SK-N-MC (cell line): ENCODE data around the gene ADAP1.

Experiments used
- DNase-seq: peaks from one replicate; pipeline ENCODE4 v3.0.0-alpha.2; 2011; ENCODE audit warnings: low read depth, low spot score
- H3K27ac ChIP-seq: fragments of 200-600 bp; sonication (generic); 2 replicates; pipeline ENCODE4 v1.5.1; 2016; ENCODE audit warnings: mixed run types
- H3K36me3 ChIP-seq: fragments of 200-600 bp; sonication (generic); 2 replicates; pipeline ENCODE4 v1.6.1; 2017; ENCODE audit warnings: antibody characterized with exemption, low read length, mixed read lengths; ENCODE audit not compliant: insufficient read depth
- H3K4me3 ChIP-seq: fragments of 200-600 bp; sonication (generic); 2 replicates; pipeline ENCODE4 v1.5.1; 2016
- H3K9ac ChIP-seq: fragments of 200-600 bp; sonication (generic); 2 replicates; pipeline ENCODE4 v1.8.0; 2017; ENCODE audit warnings: mixed run types, mixed read lengths; ENCODE audit not compliant: insufficient read length
- H3K9me3 ChIP-seq: fragments of 200-600 bp; sonication (generic); 2 replicates; pipeline ENCODE4 v1.6.1; 2017; ENCODE audit warnings: low read depth, mild to moderate bottlenecking, antibody characterized with exemption, low read length, moderate library complexity, mixed read lengths
- EZH2 ChIP-seq: fragments of 200-600 bp; sonication (generic); IDR thresholded peaks from one replicate; pipeline ENCODE4 v1.6.1; 2017; ENCODE audit warnings: antibody characterized with exemption
- FOXP2 ChIP-seq: optimal IDR thresholded peaks from 2 replicates; pipeline ENCODE3; 2011; ENCODE audit warnings: mild to moderate bottlenecking, moderate library complexity; ENCODE audit not compliant: insufficient read depth; ENCODE audit errors: extremely low read length, control extremely low read depth
- POLR2AphosphoS5 ChIP-seq: IDR thresholded peaks from 2 replicates; pipeline ENCODE4 v1.6.1; 2012; ENCODE audit warnings: mild to moderate bottlenecking, low read depth, low read length, borderline replicate concordance

Gene ADAP1

DNA sequence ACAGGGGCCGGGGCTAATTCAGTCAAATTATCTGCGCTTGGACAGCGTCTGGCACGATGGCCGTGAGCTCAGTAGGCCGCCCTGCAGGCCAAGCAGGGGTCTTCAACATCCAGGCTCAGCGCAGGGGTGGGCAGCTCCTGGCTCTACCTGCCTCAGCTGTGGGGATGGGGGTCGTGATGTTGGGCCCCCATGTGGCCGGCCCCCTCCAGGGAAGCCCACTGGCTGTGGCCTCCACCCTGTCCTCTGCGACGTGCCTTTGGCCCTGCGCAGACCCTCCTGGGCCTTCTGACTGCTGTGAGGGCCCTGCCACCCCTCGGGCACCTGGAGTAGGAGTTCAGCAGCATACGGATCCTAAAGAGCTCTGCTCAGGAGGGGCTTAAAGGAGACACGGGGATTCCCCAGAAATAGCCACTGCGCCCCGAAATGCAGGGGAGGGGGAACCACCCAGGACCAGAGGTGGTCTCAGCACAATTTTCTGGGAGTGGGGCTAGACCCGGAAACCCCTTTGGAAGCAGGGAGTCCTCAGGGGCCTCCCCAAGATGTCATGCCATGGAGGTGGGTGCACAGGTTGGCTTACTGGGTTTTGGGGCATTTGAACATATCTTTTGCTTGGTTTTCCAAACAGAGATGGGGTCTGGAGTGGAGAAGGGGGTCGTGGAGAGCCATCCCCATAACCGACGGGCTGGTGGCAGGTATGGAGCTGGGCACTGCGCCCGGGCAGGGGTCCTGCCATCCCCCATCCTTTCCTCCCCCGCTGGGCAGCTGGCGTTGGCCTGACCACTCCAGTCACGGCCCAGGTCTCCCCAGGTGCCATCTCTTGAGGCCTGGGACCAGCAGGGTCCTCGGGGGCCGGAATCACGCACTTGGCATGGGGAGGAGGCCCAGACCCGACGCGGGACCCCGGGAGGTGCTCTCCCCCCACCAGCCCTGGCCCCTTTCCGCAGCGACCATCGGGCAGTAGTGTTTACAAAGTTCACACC is 4.0 kb upstream of the ADAP1 start:
- no peaks in the 10 kb centered on the region for H3K9me3 ChIP-seq
- H3K4me3 ChIP-seq: peak overlapping the region; percentile 42; the same call in 1 of the 2 replicates
- no peaks in the 10 kb centered on the region for H3K36me3 ChIP-seq
- H3K27ac ChIP-seq: no peak overlapping the region
- DNase-seq: no peak
- TF ChIP-seq EZH2: no peak
- TF ChIP-seq POLR2AphosphoS5: no peak
- TF ChIP-seq FOXP2: no peak
- no peak overlapping the region for H3K9ac ChIP-seq

DNA sequence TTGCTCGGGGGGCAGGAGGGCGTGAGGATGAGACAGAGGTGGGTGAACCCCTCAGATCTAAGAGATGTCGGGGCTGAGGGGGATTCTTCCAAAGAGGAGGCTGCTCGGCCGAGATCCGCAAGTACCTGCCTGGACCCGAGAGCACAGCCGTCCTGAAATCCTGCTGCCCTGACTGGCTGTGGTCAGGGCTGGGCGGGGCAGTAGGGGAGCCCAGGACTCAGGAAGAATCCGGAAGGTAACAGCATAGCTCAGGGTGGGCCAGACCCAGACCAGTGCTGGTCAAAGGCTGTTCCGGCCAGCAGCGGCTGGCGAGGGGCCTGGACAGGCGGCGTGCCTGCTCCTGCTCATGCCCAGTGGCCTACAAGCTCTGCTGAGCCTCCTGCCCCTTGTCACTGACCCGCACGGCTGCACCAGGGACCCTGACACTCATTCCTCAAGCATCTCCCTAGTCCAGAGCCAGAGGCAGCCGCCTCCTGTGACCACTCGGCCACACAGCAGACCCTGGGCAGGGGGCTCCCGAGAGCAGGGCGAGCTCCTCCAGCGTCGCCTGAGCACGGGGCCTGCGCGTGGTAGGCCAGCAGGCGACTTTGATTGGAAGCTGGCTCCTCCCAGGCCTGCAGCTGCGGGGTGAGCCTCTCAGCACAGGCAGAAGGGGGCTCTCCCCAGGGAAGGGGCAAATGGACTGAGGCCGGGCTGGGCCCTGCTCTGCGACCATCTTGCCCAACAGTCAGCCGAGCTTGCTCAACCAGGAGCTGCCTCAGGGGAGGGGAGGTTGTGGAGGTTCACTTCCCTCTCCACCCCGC is 3.1 kb upstream of the ADAP1 start:
- no peak for DNase-seq
- Histone ChIP-seq H3K4me3 (no peak overlapping the region), H3K9me3 (no peaks in the 10 kb centered on the region), H3K27ac (no peak overlapping the region), H3K36me3 (no peaks in the 10 kb centered on the region), H3K9ac (no peak overlapping the region)
- no peak for TF ChIP-seq EZH2
- no peak for TF ChIP-seq POLR2AphosphoS5
- no peak for TF ChIP-seq FOXP2

DNA sequence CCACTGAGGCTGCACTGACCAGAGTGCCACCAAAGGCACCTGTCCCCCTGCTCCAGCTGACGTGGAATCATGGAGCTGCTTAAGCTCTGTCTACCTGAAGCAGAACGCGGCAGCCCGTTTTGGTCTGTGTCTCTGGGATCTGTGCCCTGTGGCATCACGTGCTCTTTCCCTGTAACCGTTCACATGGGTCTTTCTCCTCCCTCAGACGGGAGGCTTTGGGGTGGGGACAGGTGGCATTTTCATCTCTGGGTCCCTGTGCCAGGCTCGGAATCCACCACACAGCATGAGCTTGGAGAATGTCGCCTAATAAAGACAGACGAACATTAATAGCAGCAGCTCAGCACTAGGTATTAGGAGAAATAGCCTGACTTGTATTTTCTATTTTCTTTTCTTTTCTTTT is 1.6 kb upstream of the ADAP1 start:
- Histone ChIP-seq H3K4me3 (no peak overlapping the region), H3K9me3 (no peaks in the 10 kb centered on the region), H3K9ac (no peak overlapping the region), H3K27ac (no peak overlapping the region), H3K36me3 (no peaks in the 10 kb centered on the region)
- no peak for TF ChIP-seq EZH2
- no peak for TF ChIP-seq FOXP2
- TF ChIP-seq POLR2AphosphoS5: no peak
- DNase-seq: no peak

DNA sequence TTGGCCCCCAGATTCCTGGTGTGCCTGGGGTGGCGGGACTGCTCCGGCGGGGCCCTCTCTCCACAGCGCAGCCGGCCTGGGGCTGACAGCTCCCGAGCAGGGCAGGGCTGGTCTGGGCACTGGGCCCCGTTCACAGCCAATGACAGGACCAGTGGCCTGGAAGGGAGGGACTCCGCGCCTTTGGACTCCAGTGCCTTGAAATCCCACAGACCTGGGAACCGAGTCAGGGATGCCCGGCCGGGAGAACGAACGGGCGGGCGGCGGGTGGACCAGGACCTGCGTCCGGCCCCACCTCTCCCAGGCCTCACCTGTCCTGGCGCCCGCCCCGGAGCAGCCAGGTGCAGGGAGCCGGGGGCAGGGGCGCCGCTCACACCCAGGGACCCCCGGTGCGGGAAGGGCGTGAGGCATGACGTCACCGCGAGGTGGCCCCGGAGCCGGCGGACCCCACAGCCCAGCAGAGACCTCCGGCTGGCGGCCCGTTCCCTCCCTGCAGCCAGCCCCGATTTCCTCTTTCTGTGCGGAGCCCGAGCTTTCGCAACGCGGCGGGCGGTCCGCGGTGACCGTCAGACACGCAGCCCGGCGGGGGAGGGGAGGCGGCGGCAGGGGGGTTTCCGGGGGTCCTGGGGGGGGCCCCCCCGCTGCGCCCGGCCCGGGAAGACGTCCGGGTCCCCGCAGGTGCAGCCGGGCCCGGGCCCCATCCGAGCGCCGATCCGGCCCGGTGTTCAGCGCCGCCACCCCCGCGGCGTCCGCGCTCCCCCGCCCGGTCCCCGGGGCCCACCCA is 743 bp downstream of the ADAP1 start:
- TF ChIP-seq POLR2AphosphoS5 (no peak), FOXP2 (no peak), EZH2 (no peak)
- Histone ChIP-seq H3K9me3 (no peaks in the 10 kb centered on the region), H3K9ac (no peak overlapping the region), H3K36me3 (no peaks in the 10 kb centered on the region), H3K27ac (no peak overlapping the region), H3K4me3 (peak overlapping the region; percentile 62)
- no peak for DNase-seq

DNA sequence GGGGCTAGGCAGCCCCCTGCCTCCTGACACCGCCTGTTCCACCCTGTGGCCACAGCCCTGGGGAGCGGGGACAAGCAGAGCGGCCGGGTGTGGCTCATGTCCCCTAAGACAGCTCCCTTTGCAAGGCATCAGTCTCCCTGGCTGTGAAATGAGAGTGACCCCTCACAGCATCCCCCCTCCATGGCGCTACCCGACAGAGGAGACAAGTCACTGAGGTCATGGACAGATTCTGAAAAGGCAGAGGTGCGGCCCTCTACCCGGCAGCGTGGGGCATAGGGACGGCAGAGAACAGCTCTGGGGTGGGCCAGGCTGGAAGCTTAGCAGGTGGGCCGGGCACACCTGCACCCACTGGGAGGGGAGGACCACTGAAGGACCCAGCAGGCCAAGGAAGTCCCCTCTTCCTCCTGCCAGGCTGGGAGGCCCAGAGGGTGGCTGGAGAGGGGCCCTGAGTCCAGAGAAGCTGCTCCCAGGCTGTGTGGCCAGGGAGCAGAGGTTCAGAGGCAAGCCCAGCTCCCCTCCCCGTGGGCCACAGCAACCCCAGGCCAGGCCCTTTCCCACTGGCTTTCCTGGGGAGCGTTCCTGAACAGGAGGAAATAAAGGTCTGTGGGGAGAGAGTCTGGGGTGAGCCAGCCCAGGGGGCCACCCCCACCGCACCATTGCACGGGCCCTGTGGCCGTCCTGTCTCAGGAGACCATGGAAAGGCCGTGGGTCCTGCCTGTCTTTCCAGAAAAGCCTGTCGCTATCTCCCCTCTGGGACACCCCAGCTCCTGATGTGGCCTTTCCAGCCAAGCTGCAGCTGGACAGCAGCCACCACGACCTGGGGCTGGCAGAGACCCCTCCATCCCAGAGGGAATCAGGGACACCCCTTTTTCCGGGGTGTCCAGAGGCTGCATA is 1.7 kb downstream of the ADAP1 start:
- no peak overlapping the region for H3K27ac ChIP-seq
- TF ChIP-seq FOXP2 (no peak), EZH2 (no peak), POLR2AphosphoS5 (no peak)

DNA sequence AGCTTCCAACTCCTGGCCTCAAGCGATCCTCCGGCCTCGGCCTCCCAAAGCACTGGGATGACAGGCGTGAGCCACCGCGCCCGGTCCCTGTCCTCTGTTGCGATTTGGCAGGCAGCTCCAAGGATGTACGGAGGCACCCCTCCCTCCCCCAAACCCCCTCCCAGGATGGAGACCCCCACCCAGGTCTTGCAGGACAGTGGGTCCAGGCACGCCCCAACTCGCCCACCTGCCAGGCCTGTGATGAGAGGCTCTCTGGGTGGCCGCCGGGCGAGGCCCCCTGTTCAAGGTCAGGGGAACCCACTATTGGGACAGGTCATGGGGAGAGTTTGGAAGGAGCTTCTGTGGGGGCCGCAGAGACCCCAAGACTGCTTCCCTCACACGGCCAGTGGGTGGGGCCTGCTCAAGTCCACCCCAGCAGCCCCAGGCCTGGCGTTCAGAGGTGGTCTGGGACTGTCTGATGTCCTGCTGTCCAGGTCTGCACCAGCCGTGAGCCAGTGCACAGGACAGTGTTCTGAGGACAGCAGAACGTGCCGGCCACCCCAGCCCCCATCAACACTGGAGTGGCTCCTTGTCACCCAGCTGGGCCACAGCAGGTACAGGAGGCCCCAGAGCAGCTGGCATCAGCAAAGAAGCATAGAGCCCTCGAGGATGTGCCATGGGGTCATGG is 2.5 kb downstream of the ADAP1 start:
- H3K9ac ChIP-seq: no peak overlapping the region
- H3K4me3 ChIP-seq: no peak overlapping the region
- no peak for TF ChIP-seq POLR2AphosphoS5
- no peak for TF ChIP-seq EZH2
- TF ChIP-seq FOXP2: no peak
- H3K36me3 ChIP-seq: no peaks in the 10 kb centered on the region
- no peak overlapping the region for H3K27ac ChIP-seq
- DNase-seq: no peak
- no peaks in the 10 kb centered on the region for H3K9me3 ChIP-seq

More for the DNA sequence above, 1.7 kb downstream of the ADAP1 start:
- H3K9ac ChIP-seq: no peak overlapping the region
- DNase-seq: no peak
- no peaks in the 10 kb centered on the region for H3K36me3 ChIP-seq
- no peaks in the 10 kb centered on the region for H3K9me3 ChIP-seq
- H3K4me3 ChIP-seq: no peak overlapping the region
